ENCODE measurements around the gene NFIA. TPM values are rescaled to one million over a fixed set of nuclear protein-coding genes. Genes with fewer than 3 reads are reported as not detected.

The NFIA gene
- total and polyA plus RNA-seq, 9 of the 15 experiments (the other 6 are each of a cell fraction or from before 2014, with no cell fraction given), result 5.3 to 24.9 (median 9.8) TPM

GRCh38 chr1:61444288-61444687 lies 361.9 kb downstream of the NFIA start (continued):
- TF ChIP-seq GMEB1 (CRISPR knock-in tag; IDR thresholded peaks at IDR 0.05) (no peak), ZBTB7A (IDR thresholded peaks at IDR 0.05; ENCODE audit: borderline replicate concordance, control insufficient read depth, low read depth, low read length) (no peak), CXXC5 (CRISPR knock-in tag; IDR thresholded peaks at IDR 0.05) (no peak), U2AF1 (optimal IDR thresholded peaks at IDR 0.05; ENCODE audit: low read depth, low read length) (no peak), ELF2 (CRISPR knock-in tag; IDR thresholded peaks at IDR 0.05) (no peak), TAF9B (IDR thresholded peaks at IDR 0.05; ENCODE audit: partially characterized antibody) (no peak)
- TF ChIP-seq, protein P1, sequence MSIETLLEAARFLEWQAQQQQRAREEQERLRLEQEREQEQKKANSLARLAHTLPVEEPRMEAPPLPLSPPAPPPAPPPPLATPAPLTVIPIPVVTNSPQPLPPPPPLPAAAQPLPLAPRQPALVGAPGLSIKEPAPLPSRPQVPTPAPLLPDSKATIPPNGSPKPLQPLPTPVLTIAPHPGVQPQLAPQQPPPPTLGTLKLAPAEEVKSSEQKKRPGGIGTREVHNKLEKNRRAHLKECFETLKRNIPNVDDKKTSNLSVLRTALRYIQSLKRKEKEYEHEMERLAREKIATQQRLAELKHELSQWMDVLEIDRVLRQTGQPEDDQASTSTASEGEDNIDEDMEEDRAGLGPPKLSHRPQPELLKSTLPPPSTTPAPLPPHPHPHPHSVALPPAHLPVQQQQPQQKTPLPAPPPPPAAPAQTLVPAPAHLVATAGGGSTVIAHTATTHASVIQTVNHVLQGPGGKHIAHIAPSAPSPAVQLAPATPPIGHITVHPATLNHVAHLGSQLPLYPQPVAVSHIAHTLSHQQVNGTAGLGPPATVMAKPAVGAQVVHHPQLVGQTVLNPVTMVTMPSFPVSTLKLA (conservative IDR thresholded peaks at IDR 0.05), result no peak
- TF ChIP-seq, protein P2, sequence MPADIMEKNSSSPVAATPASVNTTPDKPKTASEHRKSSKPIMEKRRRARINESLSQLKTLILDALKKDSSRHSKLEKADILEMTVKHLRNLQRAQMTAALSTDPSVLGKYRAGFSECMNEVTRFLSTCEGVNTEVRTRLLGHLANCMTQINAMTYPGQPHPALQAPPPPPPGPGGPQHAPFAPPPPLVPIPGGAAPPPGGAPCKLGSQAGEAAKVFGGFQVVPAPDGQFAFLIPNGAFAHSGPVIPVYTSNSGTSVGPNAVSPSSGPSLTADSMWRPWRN (IDR thresholded peaks at IDR 0.05; ENCODE audit: low read depth), result no peak
